ENCODE measurements around the gene POLR2F.
A peak's percentile ranks its signal among the peaks of the same experiment; 100 is the strongest.

The POLR2F gene

GRCh38 chr22:37922191-37922590 is 31.3 kb upstream of the POLR2F start:
- no peak overlapping the region for H3K27ac Mint-ChIP-seq
- peaks cover 13% of the 10 kb centered on the region for H3K36me3 Mint-ChIP-seq (ENCODE audit: low read depth)
- H3K4me1 Mint-ChIP-seq: no peaks in the 10 kb centered on the region
- H3K4me3 Mint-ChIP-seq: no peak overlapping the region
- H3K9me3 Mint-ChIP-seq: no peaks in the 10 kb centered on the region
- TF ChIP-seq CTCF (IDR thresholded peaks at IDR 0.05; ENCODE audit: unreplicated experiment in 3 of 3): no peak
- H3K27me3 Mint-ChIP-seq (ENCODE audit: low read depth): no peaks in the 10 kb centered on the region

- Mint-ChIP-seq H3K27ac (peak overlapping the region in 1 of 3 experiments; percentile 59), H3K9me3 (no peaks in the 10 kb centered on the region), H3K36me3 (ENCODE audit: low read depth) (peaks cover 16% of the 10 kb centered on the region), H3K4me3 (no peak overlapping the region), H3K27me3 (ENCODE audit: low read depth) (no peaks in the 10 kb centered on the region), H3K4me1 (no peaks in the 10 kb centered on the region)
- no peak for TF ChIP-seq CTCF (IDR thresholded peaks at IDR 0.05; ENCODE audit: unreplicated experiment in 3 of 3)
Observed at GRCh38 chr22:37923927-37924326, 29.6 kb upstream of the POLR2F start.

GRCh38 chr22:37924386-37925065 is 29.0 kb upstream of the POLR2F start:
- Mint-ChIP-seq H3K27ac (peak overlapping the region in 1 of 3 experiments; percentile 76), H3K4me3 (no peak overlapping the region)

GRCh38 chr22:37925330-37925729 is 28.2 kb upstream of the POLR2F start:
- Mint-ChIP-seq H3K27ac (peak overlapping the region in 2 of 3 experiments; percentile 48 to 76), H3K36me3 (ENCODE audit: low read depth) (peaks cover 16% of the 10 kb centered on the region), H3K9me3 (no peaks in the 10 kb centered on the region), H3K4me3 (no peak overlapping the region), H3K4me1 (no peaks in the 10 kb centered on the region), H3K27me3 (ENCODE audit: low read depth) (no peaks in the 10 kb centered on the region)
- no peak for TF ChIP-seq CTCF (IDR thresholded peaks at IDR 0.05; ENCODE audit: unreplicated experiment in 3 of 3)

More at GRCh38 chr22:37924386-37925065, 29.0 kb upstream of the POLR2F start:
- H3K9me3 Mint-ChIP-seq: no peaks in the 10 kb centered on the region
- TF ChIP-seq CTCF (IDR thresholded peaks at IDR 0.05; ENCODE audit: unreplicated experiment in 3 of 3): no peak
- peaks cover 21% of the 10 kb centered on the region for H3K36me3 Mint-ChIP-seq (ENCODE audit: low read depth)
- H3K4me1 Mint-ChIP-seq: no peaks in the 10 kb centered on the region
- no peaks in the 10 kb centered on the region for H3K27me3 Mint-ChIP-seq (ENCODE audit: low read depth)

- Mint-ChIP-seq H3K4me1 (no peaks in the 10 kb centered on the region), H3K4me3 (no peak overlapping the region), H3K27ac (peak overlapping the region in 1 of 3 experiments; percentile 76), H3K9me3 (no peaks in the 10 kb centered on the region), H3K36me3 (ENCODE audit: low read depth) (peaks cover 15% of the 10 kb centered on the region), H3K27me3 (ENCODE audit: low read depth) (no peaks in the 10 kb centered on the region)
- TF ChIP-seq CTCF (IDR thresholded peaks at IDR 0.05; ENCODE audit: unreplicated experiment in 3 of 3): no peak
Observed at GRCh38 chr22:37925767-37926166, 27.7 kb upstream of the POLR2F start.

GRCh38 chr22:37926358-37926757 is 27.1 kb upstream of the POLR2F start:
- no peaks in the 10 kb centered on the region for H3K27me3 Mint-ChIP-seq (ENCODE audit: low read depth)
- H3K27ac Mint-ChIP-seq: no peak overlapping the region
- H3K36me3 Mint-ChIP-seq (ENCODE audit: low read depth): peaks cover 15% of the 10 kb centered on the region
- no peaks in the 10 kb centered on the region for H3K4me1 Mint-ChIP-seq
- no peaks in the 10 kb centered on the region for H3K9me3 Mint-ChIP-seq
- no peak overlapping the region for H3K4me3 Mint-ChIP-seq
- TF ChIP-seq CTCF (IDR thresholded peaks at IDR 0.05; ENCODE audit: unreplicated experiment in 3 of 3): no peak
